Measurements from ENCODE around the gene KRCC1.

DNA sequence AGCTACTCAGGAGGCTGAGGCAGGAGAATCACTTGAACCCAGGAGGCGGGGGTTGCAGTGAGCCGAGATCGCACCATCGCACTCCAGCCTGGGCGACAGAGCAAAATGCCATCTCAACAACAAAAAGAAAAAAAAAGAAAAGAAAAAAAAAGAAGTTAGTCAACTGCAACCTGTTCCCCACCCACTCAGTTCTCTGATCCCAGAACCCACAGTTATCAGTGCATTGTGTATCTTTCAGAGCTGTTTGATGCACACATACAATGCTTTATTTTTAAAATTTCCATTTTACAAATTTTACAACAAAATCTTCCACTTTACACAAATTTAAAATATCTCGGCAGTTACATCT, 53.2 kb downstream of the KRCC1 start:
- TF ChIP-seq, protein P1, sequence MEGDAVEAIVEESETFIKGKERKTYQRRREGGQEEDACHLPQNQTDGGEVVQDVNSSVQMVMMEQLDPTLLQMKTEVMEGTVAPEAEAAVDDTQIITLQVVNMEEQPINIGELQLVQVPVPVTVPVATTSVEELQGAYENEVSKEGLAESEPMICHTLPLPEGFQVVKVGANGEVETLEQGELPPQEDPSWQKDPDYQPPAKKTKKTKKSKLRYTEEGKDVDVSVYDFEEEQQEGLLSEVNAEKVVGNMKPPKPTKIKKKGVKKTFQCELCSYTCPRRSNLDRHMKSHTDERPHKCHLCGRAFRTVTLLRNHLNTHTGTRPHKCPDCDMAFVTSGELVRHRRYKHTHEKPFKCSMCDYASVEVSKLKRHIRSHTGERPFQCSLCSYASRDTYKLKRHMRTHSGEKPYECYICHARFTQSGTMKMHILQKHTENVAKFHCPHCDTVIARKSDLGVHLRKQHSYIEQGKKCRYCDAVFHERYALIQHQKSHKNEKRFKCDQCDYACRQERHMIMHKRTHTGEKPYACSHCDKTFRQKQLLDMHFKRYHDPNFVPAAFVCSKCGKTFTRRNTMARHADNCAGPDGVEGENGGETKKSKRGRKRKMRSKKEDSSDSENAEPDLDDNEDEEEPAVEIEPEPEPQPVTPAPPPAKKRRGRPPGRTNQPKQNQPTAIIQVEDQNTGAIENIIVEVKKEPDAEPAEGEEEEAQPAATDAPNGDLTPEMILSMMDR (IDR thresholded peaks at IDR 0.05): no peak
- TF ChIP-seq POLR2A (IDR thresholded peaks at IDR 0.05): no peak

All from heart left ventricle (tissue), 13 donors.